NOMO-1 (cell line): ENCODE results near the gene SSH2.

Experiments used
- DNase-seq, 2 experiments: peaks; one replicate each; lab custom pipeline; 2025; ENCODE audit not compliant: unreplicated experiment in 2 of 2; lab: John Stamatoyannopoulos, UW

Gene SSH2

GRCh38 chr17:29616300-29617048 is 313.6 kb downstream of the SSH2 start:
- no peak for DNase-seq

DNA sequence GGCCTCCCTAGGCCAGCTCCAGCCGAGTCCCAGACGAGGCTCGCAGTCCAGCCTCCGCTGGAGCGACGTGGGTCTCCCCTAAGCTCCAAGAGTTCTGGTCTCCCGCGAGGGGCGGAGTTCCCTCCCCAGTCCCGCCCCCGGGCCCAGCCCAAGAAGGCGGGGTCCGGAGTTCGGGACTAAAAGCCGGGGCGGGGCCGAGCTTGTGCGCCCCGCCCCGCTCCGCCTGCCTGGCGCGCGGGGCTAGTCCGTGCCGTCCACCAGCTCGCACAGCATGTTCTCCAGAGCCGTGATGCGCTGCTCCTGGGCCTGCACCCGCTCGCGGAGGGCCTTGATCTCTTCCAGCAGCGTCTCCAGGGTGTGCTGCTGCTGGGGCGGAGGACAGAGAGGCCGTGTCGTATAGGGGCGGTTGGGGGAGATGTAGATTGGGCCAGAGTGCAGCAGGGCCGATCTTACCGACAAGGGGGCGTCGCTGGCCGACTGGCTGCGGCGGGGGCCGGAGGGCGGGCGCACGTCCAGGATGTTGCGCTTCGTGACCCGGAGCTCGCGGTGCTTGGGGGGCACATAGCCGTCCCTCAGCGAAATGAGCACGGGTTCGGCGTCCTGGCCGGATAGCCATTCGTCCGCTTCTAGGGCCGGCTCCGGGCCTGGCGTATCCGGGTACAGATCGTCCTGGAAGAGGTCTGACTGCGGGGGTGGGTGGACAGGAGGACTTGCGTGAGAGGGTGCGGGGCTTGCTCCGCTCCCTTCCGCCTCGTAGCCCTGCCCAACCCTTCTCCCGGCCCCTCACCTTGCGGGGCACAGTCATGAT is 314.3 kb downstream of the SSH2 start:
- peak; percentile 68 to 88 for DNase-seq

- peak in 1 of 2 experiments; percentile 25 for DNase-seq
Observed at GRCh38 chr17:29615048-29615385, 315.0 kb downstream of the SSH2 start.

DNA sequence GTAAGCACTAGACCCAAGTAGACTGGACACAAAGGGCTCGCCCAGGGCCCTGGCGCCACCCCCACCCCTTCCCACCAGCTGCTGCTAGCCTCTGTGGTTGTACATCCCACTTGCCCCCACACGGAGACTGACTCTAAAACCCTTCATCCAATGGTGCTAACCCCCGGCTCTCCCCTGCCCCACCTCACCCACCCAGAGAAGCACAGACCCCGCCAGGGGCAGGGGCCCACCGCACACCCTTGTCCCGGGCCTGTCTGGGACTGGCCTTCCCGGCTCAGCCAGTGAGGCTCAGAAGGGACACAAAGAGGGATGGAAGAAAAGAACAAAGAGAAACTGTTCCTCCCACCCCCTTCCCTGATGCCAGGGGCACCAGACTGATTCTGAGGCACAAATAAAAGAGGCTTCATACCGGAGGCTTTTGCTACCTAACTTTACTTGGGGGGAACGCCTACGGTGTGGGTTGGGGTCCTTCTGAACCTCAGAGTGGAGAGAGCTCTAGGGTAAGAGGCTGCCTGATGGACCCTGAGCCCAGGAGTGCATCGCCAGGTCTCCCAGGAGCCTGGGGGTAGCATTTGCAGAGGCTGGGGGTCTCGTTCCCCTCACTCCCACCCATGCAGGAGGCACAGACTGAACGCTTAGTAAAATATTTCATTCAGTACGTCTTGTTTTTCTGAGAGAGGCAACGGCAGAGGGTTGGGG is 315.5 kb downstream of the SSH2 start:
- DNase-seq: no peak

GRCh38 chr17:29613856-29614255 is 316.2 kb downstream of the SSH2 start:
- DNase-seq: no peak

- DNase-seq: peak; percentile 70 to 90
Observed at GRCh38 chr17:29613352-29613837, 316.6 kb downstream of the SSH2 start.

DNA sequence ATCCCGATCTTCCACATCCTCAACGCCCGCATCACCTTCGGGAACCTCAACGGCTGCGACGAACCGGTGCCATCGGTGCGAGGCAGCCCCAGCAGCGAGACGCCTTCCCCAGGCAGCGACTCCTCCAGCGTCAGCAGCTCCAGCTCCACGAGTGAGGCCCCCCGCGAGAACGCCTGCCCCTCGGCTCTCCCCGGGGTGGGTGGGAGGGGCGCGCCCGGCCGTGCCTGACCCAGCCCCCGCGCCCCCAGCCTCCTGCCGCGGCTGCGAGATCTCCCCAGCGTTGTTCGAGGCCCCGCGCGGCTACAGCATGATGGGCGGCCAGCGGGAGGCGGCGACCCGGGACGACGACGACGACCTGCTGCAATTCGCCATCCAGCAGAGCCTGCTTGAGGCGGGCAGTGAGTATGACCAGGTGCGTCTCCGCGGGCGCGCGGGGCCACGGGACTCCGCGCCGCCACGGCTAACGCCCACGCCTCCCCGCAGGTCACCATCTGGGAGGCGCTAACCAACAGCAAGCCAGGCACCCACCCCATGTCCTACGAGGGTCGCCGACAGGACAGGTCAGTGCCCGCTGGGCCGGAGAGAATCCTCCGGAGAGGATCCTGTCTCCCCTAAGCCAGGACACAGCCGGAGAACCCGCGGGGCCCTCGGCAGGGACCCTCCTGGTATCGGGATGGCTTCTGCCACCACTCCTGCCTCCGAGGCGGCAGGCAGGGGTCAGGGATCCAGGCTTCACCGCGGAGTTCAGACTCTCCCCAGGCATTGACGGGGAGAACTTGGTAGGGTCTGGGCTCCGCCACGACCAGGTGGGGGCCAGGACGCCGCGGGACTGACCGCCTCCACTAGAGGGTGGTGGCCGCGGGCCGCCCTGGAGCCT is 317.4 kb downstream of the SSH2 start:
- DNase-seq: no peak

- DNase-seq: no peak
Observed at GRCh38 chr17:29612094-29612403, 318.0 kb downstream of the SSH2 start.

DNA sequence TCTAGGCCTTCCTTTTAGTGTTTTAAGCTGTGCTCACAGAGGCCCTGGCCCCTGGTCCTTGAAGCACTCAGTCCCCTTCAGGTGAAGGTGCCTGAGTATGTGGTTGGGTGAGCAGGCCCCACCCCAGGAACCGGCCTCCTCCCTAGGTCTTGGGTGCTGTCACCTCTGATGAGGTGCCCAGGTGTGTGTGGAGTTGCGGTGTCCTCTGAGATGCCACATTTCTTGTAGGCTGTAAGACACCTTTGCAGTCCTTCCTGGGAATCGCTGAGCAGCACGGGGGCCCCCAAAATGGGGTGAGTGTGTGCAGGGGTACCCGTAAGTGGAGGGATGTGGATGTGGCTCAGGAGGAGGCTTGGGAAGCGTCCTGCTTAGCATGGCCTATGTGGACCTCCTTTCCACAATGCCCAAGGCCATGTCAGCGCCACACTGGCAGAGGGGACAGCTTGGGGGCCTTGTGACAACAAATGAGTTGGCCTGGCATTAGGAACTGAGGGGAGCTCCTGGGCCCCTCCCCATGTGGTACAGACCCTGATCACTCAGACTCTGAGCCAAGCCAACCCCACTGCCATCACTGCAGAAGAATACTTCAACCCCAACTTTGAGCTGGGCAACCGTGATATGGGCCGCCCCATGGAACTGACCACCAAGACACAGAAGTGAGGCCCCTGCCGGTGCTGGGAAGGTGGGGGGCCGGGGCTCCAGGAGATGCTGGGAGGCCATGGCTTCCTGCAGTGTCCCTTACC is 318.5 kb downstream of the SSH2 start:
- no peak for DNase-seq

DNA sequence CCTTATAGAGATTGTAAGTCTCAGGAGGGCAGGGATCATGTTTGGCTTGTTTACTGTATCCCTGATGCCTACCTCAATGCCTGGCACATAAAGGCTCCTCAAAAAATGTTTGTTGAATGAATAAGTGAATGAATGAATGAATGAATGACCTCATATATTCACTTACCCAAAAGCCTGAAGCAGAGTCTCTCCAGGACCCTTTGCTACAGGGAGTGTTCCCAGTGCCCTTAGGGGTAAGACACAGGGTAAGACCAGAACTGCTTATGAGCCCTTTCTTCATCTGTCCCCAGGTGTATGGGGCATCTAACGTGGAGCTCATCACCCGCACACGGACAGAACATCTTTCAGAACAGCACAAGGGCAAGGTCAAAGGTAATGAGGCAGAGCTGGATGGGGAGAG is 319.6 kb downstream of the SSH2 start:
- no peak for DNase-seq

- DNase-seq: no peak
Observed at GRCh38 chr17:29608986-29609385, 321.0 kb downstream of the SSH2 start.

- DNase-seq: no peak
Observed at GRCh38 chr17:29607557-29608195, 322.4 kb downstream of the SSH2 start.

- no peak for DNase-seq
Observed at GRCh38 chr17:29603109-29603674, 326.8 kb downstream of the SSH2 start.

DNA sequence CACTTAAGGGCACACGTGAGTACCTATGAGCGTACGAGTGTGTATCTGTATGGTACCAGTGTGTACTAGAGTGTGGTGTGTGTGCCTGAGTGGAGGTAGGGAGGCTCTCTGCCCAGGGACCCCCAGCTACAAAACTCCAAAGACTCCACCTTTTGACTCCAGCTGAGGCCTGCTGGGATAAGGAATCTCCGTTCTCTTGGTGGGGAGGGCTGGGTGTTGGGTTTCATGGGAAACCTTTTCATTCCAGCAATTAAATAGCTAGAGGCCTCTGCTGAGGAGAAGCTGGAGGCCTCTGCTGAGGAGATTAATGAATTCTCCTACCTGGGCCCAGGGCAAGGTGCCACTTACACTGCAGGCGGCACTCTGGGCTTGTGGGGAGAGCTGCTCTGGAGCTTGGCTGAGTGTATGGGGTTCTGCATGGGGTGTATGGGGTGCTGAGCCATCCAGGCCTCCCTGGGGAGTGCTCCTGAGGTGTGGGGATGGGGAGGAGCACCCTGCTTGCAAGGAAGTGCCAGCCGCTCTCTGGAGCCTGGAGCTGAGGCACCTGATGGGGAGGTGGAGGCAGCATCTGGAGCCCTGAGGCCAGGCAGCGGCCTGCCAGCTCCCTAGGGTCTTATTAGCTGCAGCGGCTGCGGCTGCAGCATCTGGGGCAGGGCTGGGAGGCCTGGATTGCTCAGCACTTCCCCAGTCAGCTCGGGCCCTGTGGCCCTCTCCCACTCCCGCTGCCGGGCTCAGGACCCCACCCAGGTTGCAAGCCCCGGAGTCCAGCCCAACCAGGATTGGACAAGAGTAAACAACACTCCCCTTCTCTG is 332.5 kb downstream of the SSH2 start:
- no peak for DNase-seq

DNA sequence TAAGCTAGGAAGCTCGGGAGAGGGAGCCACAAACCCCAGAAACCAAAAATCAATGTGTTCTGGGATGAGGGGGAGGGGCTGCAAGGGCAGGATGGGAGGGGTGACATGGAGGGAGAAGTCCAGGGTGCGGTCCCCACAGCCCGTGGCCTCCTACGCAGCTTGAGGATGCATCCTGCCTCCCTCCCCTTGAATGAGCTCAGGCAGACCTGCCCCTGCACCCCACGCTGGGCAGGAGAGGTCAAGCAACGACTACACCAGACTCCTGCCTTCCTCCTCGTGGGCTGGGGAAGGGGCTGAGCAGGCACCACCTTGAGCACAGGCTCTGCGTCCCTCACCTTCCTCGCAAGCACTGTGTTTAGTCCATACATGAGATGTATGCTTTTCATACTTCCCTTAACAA is 333.2 kb downstream of the SSH2 start:
- no peak for DNase-seq

DNA sequence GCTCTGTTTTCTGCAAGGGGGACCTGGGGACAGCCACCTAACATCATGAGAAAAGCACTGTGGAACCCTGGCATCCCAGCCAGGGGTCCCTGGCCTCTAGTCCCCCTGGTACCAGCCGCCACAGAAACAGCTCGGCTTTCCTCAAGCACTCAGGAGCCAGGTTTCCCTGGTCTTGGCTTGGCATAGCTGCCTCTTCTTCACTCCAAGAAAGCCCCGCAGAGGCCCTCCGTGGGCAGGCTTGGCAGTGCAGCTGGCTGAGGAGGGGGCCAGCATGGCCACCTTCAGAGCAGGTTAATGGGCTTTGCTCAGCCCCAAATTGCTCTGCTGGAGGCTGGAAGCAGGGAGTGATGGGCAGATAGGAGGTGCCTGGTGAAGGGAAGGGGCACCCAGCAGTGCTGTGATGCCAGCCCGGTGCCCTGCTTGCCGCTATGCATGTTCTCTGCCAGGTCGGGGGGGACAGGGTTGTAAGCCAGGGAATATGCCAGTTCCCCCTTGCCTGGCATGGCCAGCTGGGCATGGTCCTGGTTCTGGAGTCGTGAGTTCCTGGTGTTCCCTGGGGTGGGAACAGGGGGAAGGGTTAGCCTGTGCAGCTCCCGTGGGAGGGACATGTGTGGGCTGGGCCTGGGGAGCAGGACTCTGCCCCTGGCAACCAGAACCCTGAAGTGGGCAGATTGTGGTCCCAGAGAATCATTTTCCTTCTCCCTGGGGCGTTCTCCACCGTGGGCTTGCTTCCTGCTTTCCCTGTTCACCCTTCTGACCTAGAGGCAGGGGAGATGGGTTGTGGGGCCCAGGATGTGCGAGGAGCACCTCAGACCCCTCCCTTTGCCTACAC is 333.9 kb downstream of the SSH2 start:
- DNase-seq: no peak

DNA sequence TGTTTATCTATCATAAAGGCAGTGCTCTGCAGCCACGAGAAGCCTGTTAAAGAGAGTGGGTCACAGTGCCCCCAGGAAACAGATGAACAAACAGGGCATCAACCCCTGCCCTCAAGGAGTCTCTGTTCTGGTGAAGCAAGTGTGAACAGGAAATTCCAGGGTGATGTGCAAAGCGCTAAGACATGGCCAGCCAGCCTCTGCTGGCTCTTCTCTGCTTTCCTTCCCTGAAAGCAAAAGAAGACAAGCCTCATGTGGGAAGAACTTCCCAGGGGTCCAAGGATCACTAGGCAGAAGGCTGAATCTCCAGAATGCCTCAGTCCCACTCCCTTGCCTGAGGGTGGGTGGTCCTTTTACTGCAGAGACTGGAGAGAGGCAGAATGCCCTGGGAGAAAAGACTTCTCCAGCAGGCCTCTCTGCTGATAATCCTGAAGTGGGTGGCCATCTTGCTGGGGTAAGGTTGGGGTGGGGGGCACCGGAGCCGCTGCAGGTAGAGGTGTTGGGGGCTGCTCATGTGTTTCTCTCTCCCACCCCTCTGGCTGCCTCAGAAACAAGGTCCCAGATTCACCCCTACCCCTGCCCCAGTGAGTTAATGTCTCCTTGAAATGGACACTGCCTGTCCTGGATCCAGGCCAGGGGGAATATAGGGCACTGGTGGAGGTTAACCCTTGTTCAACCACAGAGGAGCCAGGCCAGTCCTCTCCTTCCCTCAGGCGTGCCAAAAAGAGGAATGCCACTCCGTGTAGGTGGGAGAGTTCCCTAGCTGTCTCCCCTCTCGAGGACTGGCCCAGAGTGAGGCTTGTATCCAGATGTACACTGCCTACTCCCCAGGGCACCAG is 334.7 kb downstream of the SSH2 start:
- no peak for DNase-seq
